Transverse colon (tissue), 4 donors: ENCODE results near the gene GNRH2. TPM values are rescaled to one million over a fixed set of nuclear protein-coding genes. Genes with fewer than 3 reads are reported as not detected.

Experiments
- DNase-seq: peaks from one replicate; pipeline ENCODE4 v3.0.0-alpha.2; 2019
- H3K27ac ChIP-seq, 4 donors: fragments of 200-600 bp; sonication (generic); 2 replicates each; pipeline ENCODE4 v1.5.1; 2016 to 2018; ENCODE audit warnings: inconsistent platforms in 4 of 4
- H3K27me3 ChIP-seq: fragments of 200-600 bp; sonication (generic); 2 replicates; pipeline ENCODE4 v1.5.1; 2017; ENCODE audit warnings: inconsistent platforms
- H3K36me3 ChIP-seq, 4 donors: fragments of 200-600 bp; sonication (generic); 2 replicates each; pipeline ENCODE4 v1.5.1; 2017 to 2019; ENCODE audit warnings: inconsistent platforms in 4 of 4
- H3K4me1 ChIP-seq, 4 donors: fragments of 200-600 bp; sonication (generic); 2 replicates each; pipeline ENCODE4 v1.5.1; 2017 to 2020; ENCODE audit warnings: inconsistent platforms in 4 of 4
- H3K4me3 ChIP-seq, 4 donors: fragments of 200-600 bp; sonication (generic); 1 replicate in 1 of 4; 2 replicates in 3 of 4; pipeline versions ENCODE4 v1.5.1 to v1.6.1; 2017 to 2019; ENCODE audit warnings: inconsistent platforms in 4 of 4
- H3K9me3 ChIP-seq, 2 donors: fragments of 200-600 bp; sonication (generic); 2 replicates each; pipeline ENCODE4 v1.5.1; 2017 to 2019; ENCODE audit warnings: inconsistent platforms in 2 of 2
- EP300 ChIP-seq: sonication (generic); formaldehyde crosslinking; IDR thresholded peaks from one replicate; pipeline ENCODE4 v1.6.1; 2017; ENCODE audit warnings: antibody characterized with exemption, low read depth
- POLR2A ChIP-seq: fragments of 450-650 bp; IDR thresholded peaks from one replicate; pipeline ENCODE4 v1.6.1; 2016; ENCODE audit warnings: antibody characterized with exemption, mild to moderate bottlenecking, moderate library complexity
- POLR2AphosphoS5 ChIP-seq, 3 donors: sonication (generic); formaldehyde crosslinking; IDR thresholded peaks; one replicate each; pipeline ENCODE4 v1.6.1; 2016; ENCODE audit warnings: antibody characterized with exemption in 3 of 3
- WGBS, 2 donors: methylation state at CpG; one replicate each; pipeline ENCODE4 v1.1.5; 2018; ENCODE audit warnings: low coverage in 1 of 2; 5-methylcytosine and 5-hydroxymethylcytosine counted together
- in situ Hi-C, 4 donors: fragments of 200-750 bp; cut with MboI; loops; one replicate each; pipeline versions ENCODE4 v1.15.0 to v1.15.1; 2017; ENCODE audit warnings: low sequenced_read_pairs in 3 of 4, low pct_ligation_motif_present in 1 of 4, low pct_unique_long_range_greater_than_20kb in 1 of 4
- intact Hi-C: fragments of 100-400 bp; cut with DNase I; formaldehyde crosslinking; loops from one replicate; pipeline ENCODE4 v1.15.1; 2023; ENCODE audit warnings: low total_unique reads
- total RNA-seq, 4 donors: library from RNA; depleted of rRNA; stranded (reverse); fragments of >200 nt; gene quantifications; one replicate each; pipeline ENCODE4 v1.1.0, GENCODE V29; 2016
- TF ChIP-seq, protein P1 (sequence below), 5 experiments: fragments of 200-600 bp in 3 of 5; fragments of 450-650 bp in 2 of 5; sonication (generic) in 3 of 5; IDR thresholded peaks; 1 replicate in 2 of 5; 2 replicates in 3 of 5; pipeline ENCODE4 v1.5.1; 2016 to 2017; ENCODE audit warnings: antibody characterized with exemption in 5 of 5, inconsistent platforms in 3 of 5, mild to moderate bottlenecking in 2 of 5, moderate library complexity in 1 of 5

GNRH2 gene, protein sequence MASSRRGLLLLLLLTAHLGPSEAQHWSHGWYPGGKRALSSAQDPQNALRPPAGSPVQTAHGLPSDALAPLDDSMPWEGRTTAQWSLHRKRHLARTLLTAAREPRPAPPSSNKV
- total RNA-seq: not detected

DNA sequence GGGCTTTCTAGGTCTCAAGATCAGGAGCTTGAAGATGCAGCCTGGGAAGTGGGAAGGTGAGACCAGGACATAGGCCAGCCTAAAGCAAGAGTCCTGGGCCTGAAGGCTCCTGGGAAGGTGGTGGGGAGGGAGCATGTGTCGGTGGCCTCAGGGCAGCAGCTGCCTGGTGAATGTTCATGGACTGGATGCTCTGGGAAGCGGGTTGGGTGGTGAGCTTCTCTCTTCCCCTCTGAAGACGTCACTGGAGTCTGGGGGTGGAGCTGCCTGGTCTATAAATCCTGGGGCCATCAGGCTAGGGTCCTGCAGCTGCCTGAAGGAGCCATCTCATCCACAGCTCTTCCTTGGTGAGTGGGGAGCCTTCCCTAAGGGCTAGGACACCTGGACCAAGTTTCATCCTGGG, at the start of gene GNRH2:
Gene GNRH2, plus strand, starts transcription at position 301 of the 400 bp plus-strand sequence. CDS start 793 bp downstream, outside the sequence.
- no peaks in the 10 kb centered on the region for H3K27me3 ChIP-seq
- DNase-seq: no peak
- peaks cover 8 to 30% (median 15%) of the 10 kb centered on the region in 4 donors for H3K4me1 ChIP-seq
- intact Hi-C loops: no loop called here
- H3K4me3 ChIP-seq: no peak within 1 kb of the TSS
- H3K36me3 ChIP-seq: peaks cover 0 to 7% (median 1%) of the 10 kb centered on the region in 4 donors
- 84% methylated on average over 3 of the region's 3 CpGs; no CpG with 5 or more reads in 1 of the 2 donors for WGBS, 2 donors
- peak within 1 kb of the TSS; percentile 34 to 44 (median 42) for H3K27ac ChIP-seq
- no peak for TF ChIP-seq POLR2A
- no peak for TF ChIP-seq POLR2AphosphoS5 (IDR thresholded peaks at IDR 0.05)
- TF ChIP-seq, protein P1, sequence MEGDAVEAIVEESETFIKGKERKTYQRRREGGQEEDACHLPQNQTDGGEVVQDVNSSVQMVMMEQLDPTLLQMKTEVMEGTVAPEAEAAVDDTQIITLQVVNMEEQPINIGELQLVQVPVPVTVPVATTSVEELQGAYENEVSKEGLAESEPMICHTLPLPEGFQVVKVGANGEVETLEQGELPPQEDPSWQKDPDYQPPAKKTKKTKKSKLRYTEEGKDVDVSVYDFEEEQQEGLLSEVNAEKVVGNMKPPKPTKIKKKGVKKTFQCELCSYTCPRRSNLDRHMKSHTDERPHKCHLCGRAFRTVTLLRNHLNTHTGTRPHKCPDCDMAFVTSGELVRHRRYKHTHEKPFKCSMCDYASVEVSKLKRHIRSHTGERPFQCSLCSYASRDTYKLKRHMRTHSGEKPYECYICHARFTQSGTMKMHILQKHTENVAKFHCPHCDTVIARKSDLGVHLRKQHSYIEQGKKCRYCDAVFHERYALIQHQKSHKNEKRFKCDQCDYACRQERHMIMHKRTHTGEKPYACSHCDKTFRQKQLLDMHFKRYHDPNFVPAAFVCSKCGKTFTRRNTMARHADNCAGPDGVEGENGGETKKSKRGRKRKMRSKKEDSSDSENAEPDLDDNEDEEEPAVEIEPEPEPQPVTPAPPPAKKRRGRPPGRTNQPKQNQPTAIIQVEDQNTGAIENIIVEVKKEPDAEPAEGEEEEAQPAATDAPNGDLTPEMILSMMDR (IDR thresholded peaks at IDR 0.05): no peak
- no peak for TF ChIP-seq EP300
- in situ Hi-C loops: no loop called here
- H3K9me3 ChIP-seq: no peaks in the 10 kb centered on the region

DNA sequence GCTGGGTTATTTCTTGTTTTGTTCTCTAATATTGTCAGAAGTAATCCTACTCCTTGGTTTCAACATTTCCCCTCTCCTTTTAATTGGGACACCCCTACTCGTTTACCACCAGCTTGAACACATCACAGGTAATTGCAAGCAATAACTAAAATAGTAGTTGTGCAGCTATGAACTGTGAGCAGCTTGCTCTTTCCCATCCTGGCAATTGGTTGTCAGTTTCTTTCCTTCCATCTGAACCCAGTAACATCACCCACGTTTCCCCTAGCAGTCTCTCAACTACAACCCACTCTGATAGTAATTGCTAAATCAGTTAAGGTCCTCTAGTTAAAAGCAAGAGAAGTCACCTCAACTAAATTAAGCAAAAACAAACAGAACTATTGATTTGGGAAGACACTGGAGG, 47.6 kb upstream of the GNRH2 start:
- no peaks in the 10 kb centered on the region for H3K27me3 ChIP-seq
- TF ChIP-seq POLR2AphosphoS5 (IDR thresholded peaks at IDR 0.05): no peak
- TF ChIP-seq, protein P1 (IDR thresholded peaks at IDR 0.05): no peak
- no peak for TF ChIP-seq EP300
- TF ChIP-seq POLR2A: no peak
- no peak for DNase-seq
- H3K4me1 ChIP-seq: no peaks in the 10 kb centered on the region
- no peak overlapping the region for H3K4me3 ChIP-seq
- WGBS, 2 donors: 80 to 83% methylated on average over 2 of the region's 2 CpGs
- in situ Hi-C loops: no loop called here
- H3K9me3 ChIP-seq: no peaks in the 10 kb centered on the region
- H3K27ac ChIP-seq: no peak overlapping the region
- intact Hi-C loops: no loop called here
- H3K36me3 ChIP-seq: peaks cover 0 to 24% (median 8%) of the 10 kb centered on the region in 4 donors

DNA sequence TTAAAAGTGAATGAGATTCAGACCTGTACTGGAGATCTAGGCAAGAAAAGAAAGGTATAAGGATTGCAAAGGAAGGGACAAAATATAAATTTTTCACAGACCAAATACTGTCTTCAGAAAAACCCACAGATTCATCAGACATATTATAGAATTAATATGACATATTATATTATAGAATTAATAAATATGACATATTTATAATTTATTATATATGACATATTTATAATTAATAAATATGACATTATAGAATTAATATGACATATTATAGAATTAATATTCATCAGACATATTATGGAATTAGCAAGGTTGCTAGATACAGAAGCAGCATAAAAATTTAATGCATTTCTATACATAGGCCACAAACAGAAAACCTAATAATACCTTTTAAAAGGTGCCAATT, 44.7 kb upstream of the GNRH2 start:
- H3K4me3 ChIP-seq: no peak overlapping the region
- H3K4me1 ChIP-seq: no peaks in the 10 kb centered on the region
- no peaks in the 10 kb centered on the region for H3K9me3 ChIP-seq
- no peaks in the 10 kb centered on the region for H3K27me3 ChIP-seq
- intact Hi-C loops: no loop called here
- in situ Hi-C loops: no loop called here
- DNase-seq: no peak
- no peak overlapping the region for H3K27ac ChIP-seq
- TF ChIP-seq EP300: no peak
- TF ChIP-seq POLR2A: no peak
- TF ChIP-seq, protein P1 (IDR thresholded peaks at IDR 0.05): no peak
- no peak for TF ChIP-seq POLR2AphosphoS5 (IDR thresholded peaks at IDR 0.05)
- H3K36me3 ChIP-seq: peaks cover 0 to 17% (median 6%) of the 10 kb centered on the region in 4 donors

DNA sequence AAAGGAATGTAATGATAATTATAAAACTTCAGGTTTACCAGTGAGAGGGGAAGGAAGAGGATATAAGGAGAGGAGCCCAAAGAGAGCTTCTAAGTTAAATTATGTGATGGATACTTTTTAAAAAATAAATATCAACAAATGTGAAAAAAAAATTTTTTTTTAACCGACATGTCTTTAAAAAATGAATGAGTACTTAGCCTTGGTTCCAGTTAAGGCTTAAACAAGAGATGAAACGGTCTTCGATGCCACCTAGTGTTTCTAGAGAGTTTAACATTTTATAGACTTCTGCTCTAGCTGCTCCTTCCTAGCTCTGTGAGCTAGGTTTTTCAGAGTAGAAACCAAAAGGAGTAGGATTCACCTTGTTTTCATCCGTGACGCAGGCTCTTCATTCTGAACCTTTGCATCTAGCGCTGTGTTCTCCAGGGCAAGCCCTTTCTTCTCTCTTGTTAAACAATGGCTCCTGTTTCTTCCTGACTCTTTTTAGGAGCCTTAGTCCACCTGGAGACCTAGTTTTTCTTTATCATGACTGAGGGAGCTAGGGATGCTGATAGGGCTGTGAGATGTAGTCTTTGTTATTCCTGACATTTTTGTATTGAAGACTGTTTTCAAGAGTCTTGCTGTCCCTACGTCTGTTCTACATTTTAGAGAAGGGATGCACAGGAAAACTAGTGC, 42.4 kb upstream of the GNRH2 start:
- intact Hi-C loops: no loop called here
- Histone ChIP-seq H3K4me3 (no peak overlapping the region), H3K9me3 (no peaks in the 10 kb centered on the region), H3K4me1 (no peaks in the 10 kb centered on the region), H3K27me3 (no peaks in the 10 kb centered on the region), H3K27ac (no peak overlapping the region), H3K36me3 (peaks cover 0 to 26% (median 10%) of the 10 kb centered on the region in 4 donors)
- no peak for DNase-seq
- in situ Hi-C loops: no loop called here
- 43 to 61% methylated on average over 6 to 7 of the region's 7 CpGs for WGBS, 2 donors
- no peak for TF ChIP-seq POLR2A
- TF ChIP-seq, protein P1 (IDR thresholded peaks at IDR 0.05): peak in 4 of 5 experiments; percentile 29 to 47 (median 34)
- no peak for TF ChIP-seq POLR2AphosphoS5 (IDR thresholded peaks at IDR 0.05)
- TF ChIP-seq EP300: no peak
